Dedifferentiated amniotic fluid mesenchymal stem cell (primary cell): ENCODE measurements around the gene ANKMY1.

Experiments used
- DNase-seq: peaks from one replicate; pipeline ENCODE4 v3.0.0-alpha.2; 2016; ENCODE audit errors: extremely low spot score

The ANKMY1 gene

GRCh38 chr2:240557808-240558207 is at the start of gene ANKMY1:
ANKMY1 (minus strand) TSS chr2:240557988; CDS start chr2:240557335, 653 bp downstream.
- peak; percentile 56 for DNase-seq

- DNase-seq = no peak
These were observed 48.3 kb upstream of the ANKMY1 start for GRCh38 chr2:240605867-240606743.

- no peak for DNase-seq
These were observed 47.3 kb upstream of the ANKMY1 start for GRCh38 chr2:240604939-240605716.

GRCh38 chr2:240604291-240604938 is 46.6 kb upstream of the ANKMY1 start:
- DNase-seq = no peak

GRCh38 chr2:240603846-240604245 is 46.1 kb upstream of the ANKMY1 start:
- no peak for DNase-seq

- DNase-seq = no peak
These were observed 45.5 kb upstream of the ANKMY1 start for GRCh38 chr2:240603081-240603835.

- DNase-seq = no peak
These were observed 44.7 kb upstream of the ANKMY1 start for GRCh38 chr2:240602266-240603050.

GRCh38 chr2:240601831-240602160 is 44.0 kb upstream of the ANKMY1 start:
- no peak for DNase-seq

GRCh38 chr2:240601061-240601830 is 43.5 kb upstream of the ANKMY1 start:
- DNase-seq = no peak

GRCh38 chr2:240600451-240600961 is 42.7 kb upstream of the ANKMY1 start:
- DNase-seq = no peak

GRCh38 chr2:240599141-240599583 is 41.4 kb upstream of the ANKMY1 start:
- DNase-seq = no peak

GRCh38 chr2:240598311-240598911 is 40.6 kb upstream of the ANKMY1 start:
- no peak for DNase-seq

GRCh38 chr2:240597419-240598181 is 39.8 kb upstream of the ANKMY1 start:
- DNase-seq = no peak

GRCh38 chr2:240597054-240597418 is 39.2 kb upstream of the ANKMY1 start:
- no peak for DNase-seq

- no peak for DNase-seq
These were observed 38.7 kb upstream of the ANKMY1 start for GRCh38 chr2:240596491-240596931.

GRCh38 chr2:240596080-240596460 is 38.3 kb upstream of the ANKMY1 start:
- no peak for DNase-seq

GRCh38 chr2:240595381-240596079 is 37.7 kb upstream of the ANKMY1 start:
- no peak for DNase-seq
